SIG-M5 (cell line): ENCODE results near the gene GALNT13.
"Not testable (repeated sequence)": the region's sequence is repeated elsewhere in the genome, so short reads cannot be mapped to it uniquely, and the experiment has no call there.

Experiments
- DNase-seq: peaks from one replicate; lab custom pipeline; 2025; lab: John Stamatoyannopoulos, UW

Gene GALNT13

DNA sequence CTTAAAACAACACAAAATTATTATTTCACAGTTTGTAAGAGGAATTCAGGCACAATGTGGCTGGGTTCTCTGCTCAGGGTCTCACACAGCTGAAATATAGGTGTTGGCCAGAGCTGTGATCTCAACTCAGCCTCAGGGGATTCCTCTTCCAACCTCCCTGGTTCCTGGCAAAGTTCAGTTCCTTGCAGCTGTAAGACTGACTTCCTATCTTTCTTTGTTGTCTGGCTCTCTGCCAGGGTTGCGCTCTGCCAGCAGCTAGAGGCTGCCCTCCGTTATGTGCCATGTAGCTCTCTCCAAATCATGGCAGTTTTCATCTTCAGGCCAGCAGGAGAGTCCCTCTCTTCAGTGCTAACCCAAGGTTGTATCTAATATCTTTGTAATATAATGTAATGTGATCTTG, 554.3 kb downstream of the GALNT13 start:
- DNase-seq = no peak

DNA sequence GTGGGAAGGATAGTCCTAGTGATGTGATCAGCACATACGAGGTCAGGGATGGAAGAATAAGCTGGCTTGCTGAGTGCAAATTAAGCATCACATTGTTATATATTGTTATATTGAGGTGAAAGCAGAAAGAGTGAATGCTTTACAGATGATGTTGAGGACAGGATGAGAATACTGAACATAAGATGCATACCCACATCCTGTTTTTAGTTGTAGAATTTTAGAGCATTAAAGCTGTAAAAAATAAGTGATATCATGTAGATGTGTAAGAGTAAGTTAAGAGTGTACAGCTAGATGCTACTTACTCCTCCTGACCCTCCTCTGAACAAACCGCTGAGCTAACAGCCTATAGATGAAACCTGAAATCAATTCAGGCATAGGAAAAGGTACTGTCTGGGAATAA, 555.7 kb downstream of the GALNT13 start:
- DNase-seq = no peak

DNA sequence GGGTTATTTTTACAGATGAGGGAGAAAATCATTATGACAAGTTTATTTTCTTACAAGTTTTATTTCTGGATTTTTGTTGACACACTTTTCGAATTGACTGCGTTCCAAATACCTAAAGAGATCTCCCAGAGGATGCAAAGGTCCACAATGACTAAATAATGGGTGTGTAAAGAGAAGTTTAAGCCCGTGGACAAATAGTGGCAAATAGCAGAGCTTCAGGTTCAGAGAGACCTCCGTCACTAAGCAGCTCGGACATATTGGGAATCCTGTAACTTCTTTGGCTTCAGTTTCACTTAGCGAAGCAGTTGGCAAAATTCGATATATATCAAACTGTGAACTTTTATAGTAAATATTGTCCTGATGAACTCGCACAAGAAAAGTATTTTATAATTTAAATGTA, 556.3 kb downstream of the GALNT13 start:
- DNase-seq = no peak

DNA sequence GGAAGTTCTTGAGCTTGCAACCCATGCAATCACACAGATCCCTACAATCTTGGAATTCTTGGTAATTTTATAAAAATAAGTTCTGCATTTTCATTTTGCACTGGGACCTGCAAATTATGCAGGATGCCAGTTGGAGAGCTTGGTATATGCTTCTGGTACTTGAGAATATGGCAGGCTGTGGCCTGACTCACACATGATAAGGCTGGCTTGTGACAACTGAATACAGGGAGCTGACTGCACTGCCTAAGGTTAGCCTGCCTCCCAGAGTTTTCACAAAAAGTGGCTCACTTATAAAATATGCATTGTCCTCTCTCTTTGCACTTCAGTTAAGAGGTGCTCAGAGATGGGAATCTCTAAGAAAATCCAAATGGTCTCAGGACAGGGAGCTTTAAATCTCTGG, 561.3 kb downstream of the GALNT13 start:
- DNase-seq = no peak

DNA sequence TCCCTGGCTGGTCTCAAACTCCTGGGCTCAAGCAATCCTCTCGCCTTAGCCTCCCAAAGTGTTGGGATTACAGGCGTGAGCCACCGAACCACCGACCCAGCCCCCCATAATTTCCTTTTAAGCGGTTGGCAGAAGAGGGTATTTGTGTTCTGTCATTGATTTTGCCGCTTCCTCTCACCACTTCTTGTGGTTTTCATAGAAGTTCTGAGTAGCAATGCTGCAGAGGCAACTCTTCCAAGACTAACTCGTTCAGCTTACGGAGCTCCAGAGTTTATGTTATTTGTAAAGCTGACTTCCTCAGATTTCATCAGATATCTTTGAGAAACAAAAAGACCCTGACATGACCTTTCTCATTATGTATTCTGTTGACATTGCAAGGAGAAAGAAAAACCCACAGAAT, 565.4 kb downstream of the GALNT13 start:
- DNase-seq = no peak

DNA sequence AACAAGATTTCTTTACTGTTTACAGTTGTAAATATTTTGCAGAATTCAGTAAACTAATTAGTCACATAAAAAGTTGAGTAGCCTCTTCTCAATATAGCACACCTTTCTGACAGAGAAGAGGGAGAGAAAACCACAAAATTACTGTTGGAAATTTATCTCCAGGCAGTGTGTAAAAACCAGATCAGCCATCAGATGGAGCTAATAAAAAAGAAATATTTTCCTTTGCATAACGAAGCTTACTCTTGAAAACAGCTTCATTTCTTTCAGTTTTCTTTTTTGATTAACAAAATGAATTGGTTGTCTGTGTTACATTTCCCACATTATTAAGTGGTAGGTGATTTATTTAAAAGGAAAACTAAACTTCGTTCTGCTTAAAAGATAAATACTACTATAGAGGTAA, 567.4 kb downstream of the GALNT13 start:
- no peak for DNase-seq

DNA sequence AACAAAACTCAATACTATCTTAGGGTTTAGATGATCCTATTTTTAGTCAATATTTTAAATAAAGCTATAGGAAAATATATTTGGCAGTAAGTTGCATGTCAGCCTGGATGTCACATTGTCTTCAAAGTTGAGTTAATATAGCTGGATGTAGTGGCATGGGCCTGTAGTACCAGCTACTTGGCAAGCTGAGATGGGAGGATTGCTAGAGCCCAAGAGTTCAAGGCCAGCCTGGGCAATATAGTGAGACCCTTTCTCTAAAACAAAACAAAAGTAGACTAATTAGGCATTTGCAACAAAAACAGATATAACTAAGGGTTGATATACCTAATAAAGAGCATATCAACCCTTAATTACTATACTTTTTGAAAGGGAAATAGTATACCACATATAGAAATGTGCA, 572.2 kb downstream of the GALNT13 start:
- no peak for DNase-seq

DNA sequence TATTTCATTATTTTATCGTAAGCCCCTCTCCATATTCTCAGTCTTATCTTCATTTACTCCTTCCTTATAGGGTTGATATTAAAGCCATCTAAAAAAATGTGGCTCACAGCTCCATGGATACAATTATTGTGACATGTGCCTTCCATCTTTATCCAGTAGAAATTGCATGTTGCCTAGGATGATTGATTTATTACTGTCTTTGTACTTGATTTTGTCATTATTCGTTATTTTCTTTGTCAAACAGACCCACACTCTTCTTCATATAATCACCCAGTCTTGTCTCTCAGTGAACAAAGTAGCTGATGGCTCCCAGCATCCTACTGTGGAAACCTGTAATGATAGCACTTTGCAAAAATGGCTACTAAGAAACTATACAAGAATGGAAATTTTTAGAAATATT, 574.6 kb downstream of the GALNT13 start:
- DNase-seq = no peak

DNA sequence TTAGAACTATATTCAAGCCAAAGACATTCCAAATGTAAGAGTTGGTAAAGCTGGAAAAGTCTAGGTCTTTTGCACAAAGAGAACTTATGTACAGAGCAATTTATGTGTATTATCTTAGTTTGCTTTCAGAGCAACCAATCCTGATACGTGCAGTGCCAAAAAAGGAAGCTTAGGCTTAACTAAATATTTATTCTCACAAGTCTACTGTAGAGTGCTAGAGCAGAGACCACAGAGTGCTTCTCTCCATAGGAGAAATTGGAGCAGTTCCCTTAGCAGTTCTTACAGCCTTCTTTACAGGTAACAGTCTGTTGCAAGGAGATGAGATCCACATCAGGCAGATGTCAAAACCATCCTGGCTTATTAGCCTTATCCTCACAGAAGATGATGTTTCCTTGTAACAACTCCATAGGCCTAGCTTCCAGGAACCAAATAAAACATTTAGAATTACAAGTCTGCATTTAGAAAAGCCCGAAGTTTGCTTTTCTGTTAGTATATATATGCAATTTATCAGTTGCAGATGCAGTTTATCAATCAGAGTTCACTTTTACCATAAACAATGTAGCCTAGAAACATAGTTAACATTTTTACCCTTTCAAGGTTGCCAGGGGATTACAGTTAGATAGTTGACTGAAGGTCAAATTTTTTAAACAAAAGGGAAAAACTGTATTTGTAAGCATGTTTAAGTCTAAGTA, 576.2 kb downstream of the GALNT13 start:
- DNase-seq = no peak

DNA sequence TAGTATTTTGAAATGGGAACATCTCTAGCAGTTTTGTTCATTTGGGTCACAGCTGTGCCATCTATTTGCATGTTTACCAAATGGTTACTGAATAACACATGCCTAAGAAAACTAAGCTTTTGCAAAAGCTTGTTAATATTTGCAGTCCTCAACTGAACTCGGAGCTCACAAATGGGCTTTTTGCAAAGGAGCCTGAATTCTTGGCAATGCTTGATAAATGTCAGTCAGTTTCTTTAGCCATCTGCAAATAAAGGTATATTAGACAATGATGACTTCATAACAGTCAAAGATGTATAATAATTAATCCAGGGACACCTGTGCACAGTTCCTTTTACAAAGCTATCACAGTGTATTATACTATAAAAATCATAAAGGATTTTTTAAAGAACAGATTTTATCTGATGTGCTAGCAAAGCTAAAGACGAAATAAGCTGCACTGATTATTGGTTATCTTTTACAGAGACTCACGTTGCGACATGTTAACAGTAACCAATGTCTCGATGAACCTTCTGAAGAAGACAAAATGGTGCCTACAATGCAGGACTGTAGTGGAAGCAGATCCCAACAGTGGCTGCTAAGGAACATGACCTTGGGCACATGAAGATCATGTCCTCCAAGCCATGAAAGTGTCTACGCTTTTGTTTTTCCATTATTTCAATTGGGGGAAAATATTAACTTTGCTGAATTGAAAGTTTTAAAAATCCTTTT, 578.4 kb downstream of the GALNT13 start:
- no peak for DNase-seq

DNA sequence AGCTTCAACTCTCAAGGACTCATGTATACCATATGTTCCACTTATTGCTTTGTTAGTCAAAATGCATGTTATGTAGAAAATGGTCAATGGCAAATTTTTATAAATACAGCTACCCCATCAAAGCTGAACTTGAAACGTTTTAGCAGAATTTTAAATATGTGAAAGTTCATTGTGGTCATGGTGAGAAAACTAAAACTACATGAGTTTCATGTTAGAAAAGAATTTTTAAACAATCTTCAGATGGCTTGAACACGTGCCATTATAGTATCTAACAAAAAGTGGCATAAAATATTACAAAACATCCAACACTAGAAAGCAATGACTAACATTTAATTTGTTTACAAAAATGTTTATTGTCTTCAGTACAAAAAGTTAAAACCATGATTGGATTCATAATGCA, 580.7 kb downstream of the GALNT13 start:
- no peak for DNase-seq

DNA sequence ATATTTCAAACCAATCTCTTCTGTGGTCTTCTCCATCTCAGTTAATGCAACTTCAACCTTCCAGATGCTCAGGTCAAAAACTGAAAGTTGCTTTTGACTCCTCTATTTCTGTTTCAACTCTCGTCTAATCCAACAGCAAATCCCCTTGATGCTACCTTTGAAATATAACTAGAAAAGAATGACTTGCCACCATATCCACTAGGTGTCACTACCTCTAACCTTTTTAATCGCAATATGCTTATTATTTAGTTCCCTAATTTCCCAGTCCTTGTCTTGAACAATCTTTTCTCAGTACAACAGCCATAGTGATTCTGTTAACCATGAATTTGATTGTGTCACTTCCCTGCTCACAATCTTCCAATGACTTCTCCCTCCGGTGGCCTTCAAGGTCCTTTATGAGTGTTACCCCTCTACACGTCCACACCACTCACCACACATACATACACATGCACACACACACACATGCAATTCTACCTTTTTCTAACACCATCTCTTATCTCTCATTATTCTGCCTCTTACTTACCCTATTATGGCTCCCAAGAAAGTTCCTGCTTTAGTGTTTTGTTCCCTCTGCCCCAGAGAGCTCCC, 581.3 kb downstream of the GALNT13 start:
- no peak for DNase-seq

DNA sequence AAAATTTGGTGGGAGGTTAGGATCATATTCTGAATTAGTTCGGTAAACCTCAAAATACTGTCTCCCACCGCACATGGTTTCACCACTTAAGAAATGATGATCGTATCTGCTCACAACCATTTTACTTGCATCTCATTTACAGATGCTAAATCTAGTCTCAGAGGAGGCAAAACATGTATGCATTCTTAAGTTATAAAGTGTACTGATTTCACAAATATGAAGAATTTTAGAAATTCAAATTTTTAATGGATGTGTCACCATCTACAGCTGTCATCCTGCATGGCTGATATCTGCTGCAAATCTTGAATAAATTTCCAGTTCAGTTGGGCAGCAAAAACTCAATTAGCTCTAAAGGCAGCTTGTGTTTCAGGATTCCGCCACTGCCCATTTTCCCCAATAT, 583.4 kb downstream of the GALNT13 start:
- no peak for DNase-seq

DNA sequence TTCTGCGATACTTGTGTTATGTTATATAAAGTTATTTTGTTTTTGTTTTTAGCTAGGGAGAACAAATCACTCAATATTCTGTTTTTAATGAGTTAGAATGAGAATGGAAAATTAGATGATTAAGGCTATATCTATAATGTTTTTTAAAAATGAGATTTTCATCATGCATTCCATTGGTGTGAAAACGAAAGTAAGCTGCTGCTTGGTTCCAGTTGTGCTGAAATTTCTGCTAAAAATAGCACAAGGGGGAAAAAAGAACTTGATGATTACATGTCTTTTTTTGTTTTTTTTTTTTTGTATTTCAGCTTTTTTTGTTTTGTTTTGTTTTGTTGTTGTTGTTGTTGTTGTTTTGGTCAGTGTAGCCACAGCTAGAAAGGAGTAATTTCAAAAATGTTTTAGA, 584.1 kb downstream of the GALNT13 start:
- DNase-seq = no peak

DNA sequence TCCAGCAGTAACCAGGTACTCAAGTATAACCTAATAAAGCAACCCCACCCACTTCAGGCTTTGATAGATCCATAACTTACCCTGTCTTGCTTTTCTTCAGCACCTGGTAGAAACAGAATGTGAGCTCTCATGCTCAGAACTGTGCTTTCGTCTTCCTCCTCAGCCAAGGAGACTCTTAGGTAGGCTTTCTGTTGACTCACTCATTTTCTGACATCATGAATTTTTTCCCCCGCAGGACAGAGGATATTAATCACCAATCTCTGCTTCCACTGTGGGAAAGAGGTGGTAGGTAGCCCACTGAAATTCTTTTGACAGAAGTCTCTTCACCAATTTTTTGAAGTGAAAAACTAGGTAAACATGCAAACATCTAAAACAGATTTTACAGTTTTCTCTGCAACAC, 585.6 kb downstream of the GALNT13 start:
- DNase-seq = no peak

DNA sequence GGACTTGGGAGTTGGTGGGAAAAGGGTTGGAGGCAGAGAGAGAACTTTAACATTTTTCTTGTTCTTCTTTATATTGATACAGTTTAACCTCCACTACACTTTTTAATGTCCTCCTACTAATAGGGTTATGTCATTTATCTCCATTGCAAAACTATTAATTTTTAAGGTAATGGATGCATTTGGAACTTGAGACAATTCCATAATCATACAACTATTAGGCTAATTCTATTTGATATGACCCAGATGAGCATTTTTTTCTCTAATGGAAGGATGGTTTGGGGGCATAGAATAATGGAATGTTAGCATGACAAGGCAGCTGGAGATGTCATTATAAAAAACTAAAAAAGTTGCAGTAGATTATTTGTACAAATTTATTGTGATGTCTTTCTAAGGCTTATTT, 587.6 kb downstream of the GALNT13 start:
- no peak for DNase-seq

DNA sequence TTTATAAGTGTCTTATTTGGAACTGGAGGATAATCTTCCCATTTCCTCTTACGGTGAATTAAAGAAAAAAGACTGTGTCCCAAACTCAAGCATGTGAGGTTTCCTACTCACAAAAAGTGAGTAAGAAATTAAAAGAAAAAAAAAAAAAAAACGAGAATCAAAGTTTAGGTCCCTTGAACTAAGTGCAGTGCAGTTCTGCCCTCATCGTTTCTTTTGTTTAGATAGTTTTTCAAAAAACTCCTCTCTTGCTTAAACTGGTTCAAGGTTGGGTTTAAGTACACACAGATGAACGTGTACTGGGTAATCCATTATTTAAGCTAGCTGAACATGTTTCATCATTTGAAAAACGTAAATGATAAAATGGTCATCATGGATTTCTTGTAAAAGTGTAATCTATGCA, 590.9 kb downstream of the GALNT13 start:
- DNase-seq = no peak

DNA sequence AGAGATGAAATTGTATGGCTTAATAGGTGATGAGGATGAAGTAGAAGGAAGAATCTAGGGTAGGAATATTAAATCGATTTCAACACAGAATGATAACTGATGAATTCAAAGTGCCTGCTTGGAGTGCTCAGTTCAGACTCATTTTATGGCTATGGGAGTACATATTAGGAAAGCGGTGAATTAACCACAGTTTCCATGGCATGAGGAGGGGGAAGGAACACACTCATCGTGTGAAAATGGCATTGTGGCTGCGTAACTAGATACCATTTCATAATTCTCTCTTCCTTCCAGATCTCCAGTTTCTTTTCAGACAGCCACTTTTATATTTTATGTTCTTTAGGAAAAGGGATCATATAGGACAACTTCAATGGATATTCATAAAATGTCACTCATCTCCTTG, 594.5 kb downstream of the GALNT13 start:
- no peak for DNase-seq

DNA sequence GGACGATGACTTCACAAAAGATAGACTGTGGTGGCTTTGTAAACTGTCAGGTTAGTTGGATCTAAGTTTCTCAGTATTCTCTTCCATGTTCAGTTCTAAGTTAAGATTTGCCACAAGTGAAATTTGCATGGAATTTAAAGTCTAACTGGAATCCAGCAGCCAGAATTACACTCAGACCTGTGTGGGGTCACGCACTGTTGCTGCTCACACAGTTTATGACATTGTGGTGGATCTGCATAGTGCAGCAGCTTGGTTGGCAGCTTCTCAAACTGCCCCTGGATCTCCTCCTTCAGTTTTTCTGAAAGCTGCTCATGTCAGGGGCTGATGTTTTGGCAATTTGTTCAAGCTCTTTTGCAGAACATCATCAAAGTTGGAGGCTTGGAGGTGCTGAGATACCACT, 598.7 kb downstream of the GALNT13 start:
- no peak for DNase-seq

DNA sequence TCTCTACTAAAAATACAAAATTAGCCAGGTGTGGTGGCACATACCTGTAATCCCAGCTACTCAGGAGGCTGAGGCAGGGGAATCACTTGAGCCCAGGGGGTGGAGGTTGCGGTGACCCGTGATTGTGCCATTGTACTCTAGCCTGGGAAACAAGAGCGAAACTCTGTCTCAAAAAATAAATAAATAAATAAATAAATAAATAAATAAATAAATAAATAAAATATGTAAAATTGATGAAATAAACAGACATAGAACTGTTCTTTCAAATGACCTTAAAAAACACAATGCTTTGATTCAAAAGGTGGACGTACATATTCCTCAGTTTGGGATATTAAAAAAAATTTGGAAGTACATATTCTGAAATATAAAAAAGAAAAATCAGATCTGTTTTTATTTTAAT, 599.8 kb downstream of the GALNT13 start:
- not testable (repeated sequence) for DNase-seq

DNA sequence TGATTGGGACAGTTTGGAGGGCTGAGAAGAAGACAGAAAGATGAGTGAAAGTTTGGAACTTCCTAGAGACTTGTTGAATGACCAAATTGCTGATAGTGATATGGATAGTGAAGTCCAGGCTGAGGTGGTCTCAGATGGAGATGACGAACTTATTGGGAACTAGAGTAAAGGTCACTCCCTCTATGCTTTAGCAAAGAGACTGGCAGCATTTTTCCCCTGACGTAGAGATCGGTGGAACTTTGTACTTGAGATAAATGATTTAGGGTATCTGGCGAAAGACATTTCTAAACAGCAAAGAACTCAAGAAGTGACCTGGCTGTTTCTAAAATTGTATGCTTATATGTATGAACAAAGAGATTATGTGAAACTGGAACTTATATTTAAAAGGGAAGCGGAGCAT, 605.6 kb downstream of the GALNT13 start:
- DNase-seq = no peak

DNA sequence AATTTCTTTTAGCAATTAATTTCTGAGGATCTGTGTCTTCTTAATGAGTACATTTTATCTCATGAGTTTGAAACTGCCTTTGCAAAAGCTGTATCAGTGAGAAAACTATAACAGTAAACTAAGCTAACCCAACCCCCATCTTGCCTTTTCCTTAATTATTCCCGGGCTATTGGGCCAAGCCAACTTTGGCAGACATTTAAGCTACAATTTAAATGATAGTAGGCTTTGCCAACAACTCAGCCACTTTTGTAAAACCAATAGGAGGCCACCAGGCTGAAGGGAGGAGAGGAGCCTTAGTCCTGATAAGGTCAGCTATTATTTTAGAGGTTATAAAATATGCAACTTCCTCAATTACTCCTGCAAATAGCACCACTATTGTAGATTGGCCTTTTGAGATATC, 608.8 kb downstream of the GALNT13 start:
- no peak for DNase-seq

DNA sequence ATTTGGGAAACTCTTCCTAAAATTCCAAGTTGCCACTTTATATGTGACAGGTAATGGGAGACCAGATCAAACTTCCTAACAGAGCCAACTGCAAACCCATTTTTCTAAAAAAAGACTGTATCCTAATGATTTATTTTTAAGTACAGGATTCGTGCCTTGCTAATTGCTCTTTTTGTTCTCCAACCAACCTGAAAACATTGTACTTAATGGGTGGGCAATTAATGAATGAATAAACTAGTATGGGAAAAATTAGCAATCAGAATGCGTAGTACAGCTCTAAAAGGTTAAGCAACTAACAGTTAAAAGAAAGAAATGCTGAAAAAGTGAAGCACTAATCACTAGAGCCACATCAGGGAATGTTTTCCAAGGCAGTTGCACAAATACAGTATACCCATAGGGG, 609.6 kb downstream of the GALNT13 start:
- DNase-seq = no peak
